ENCODE measurements around the gene ANKRD1.

- TF ChIP-seq EP300 (IDR thresholded peaks at IDR 0.05) (no peak), CTCF (IDR thresholded peaks at IDR 0.05) (no peak)
Observed at GRCh38 chr10:90967865-90968264, 47.0 kb upstream of the ANKRD1 start.
